PFSK-1 (cell line): ENCODE results near the gene G0S2.

ENCODE experiments used
- POLR2AphosphoS5 ChIP-seq: IDR thresholded peaks from 2 replicates; pipeline ENCODE4 v1.6.1; 2012; ENCODE audit warnings: low read depth, mild to moderate bottlenecking, control low read depth, low read length, moderate library complexity
- SIN3A ChIP-seq: IDR thresholded peaks from 2 replicates; pipeline ENCODE4 v1.6.1; 2012; ENCODE audit warnings: mild to moderate bottlenecking, low read length, moderate library complexity, borderline replicate concordance; ENCODE audit not compliant: insufficient read depth
- TAF1 ChIP-seq: IDR thresholded peaks from 2 replicates; pipeline ENCODE4 v1.6.1; 2012; ENCODE audit warnings: low read length, control low read depth, borderline replicate concordance; ENCODE audit not compliant: insufficient read depth

- TF ChIP-seq POLR2AphosphoS5 (no peak), TAF1 (no peak), SIN3A (no peak)
These were observed 13.6 kb downstream of the G0S2 start for GRCh38 chr1:209688746-209689234.
